ENCODE data around the gene CD36. TPM values are rescaled to one million over a fixed set of nuclear protein-coding genes. Genes with fewer than 3 reads are reported as not detected.

The CD36 gene
- total RNA-seq, 1 experiment from 2014 or later: not detected

DNA sequence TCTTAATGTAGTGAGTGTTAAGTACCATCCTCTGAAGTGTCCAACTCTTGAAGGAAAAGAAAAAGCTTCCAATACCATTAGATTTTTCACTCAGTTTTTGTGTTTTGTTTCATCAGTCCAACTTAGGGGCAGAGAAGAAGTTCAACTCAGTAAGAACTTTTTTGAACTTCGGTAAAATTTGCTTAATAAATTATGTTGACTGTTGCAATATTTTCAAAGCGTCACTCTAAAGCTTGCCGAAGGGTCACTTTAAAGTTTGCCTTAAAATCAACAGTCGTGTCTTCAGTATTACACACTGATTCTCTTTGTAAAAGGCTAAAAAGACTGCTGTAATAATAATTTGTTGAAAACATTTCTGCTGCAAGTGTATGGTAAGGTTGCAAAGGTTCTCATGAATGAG lies 17.6 kb downstream of the CD36 start:
- no peak overlapping the region for H2AFZ ChIP-seq (ENCODE audit: low read length)
- no peak overlapping the region for H3K4me2 ChIP-seq (ENCODE audit: low read length)
- POLR2A ChIA-PET (ENCODE audit: unreplicated experiment): no interaction called here
- H3K9me2 ChIP-seq (replicated peaks; ENCODE audit: low read length): no peaks in the 10 kb centered on the region
- H3K36me3 ChIP-seq (ENCODE audit: low read depth, low read length): no peaks in the 10 kb centered on the region
- no peaks in the 10 kb centered on the region for H3K79me2 ChIP-seq (ENCODE audit: low read length)
- no peaks in the 10 kb centered on the region for H4K20me1 ChIP-seq (ENCODE audit: low read length)
- intact Hi-C loops (cut with micrococcal nuclease): no loop called here
- CTCF ChIA-PET: no interaction called here
- 0 out of 2 replicates have a peak, but pooled peaks cover 3% of the 10 kb centered on the region for H3K4me1 ChIP-seq (ENCODE audit: insufficient read depth, low read length)
- no TSS peak for BruUV-seq (replicated peaks)
- H3K27ac ChIP-seq (ENCODE audit: low read length): no peak overlapping the region
- no peaks in the 10 kb centered on the region for H3K9me3 ChIP-seq (ENCODE audit: low read length)
- no peaks in the 10 kb centered on the region for H3K27me3 ChIP-seq (ENCODE audit: low read length)
- TF ChIP-seq, protein P1, sequence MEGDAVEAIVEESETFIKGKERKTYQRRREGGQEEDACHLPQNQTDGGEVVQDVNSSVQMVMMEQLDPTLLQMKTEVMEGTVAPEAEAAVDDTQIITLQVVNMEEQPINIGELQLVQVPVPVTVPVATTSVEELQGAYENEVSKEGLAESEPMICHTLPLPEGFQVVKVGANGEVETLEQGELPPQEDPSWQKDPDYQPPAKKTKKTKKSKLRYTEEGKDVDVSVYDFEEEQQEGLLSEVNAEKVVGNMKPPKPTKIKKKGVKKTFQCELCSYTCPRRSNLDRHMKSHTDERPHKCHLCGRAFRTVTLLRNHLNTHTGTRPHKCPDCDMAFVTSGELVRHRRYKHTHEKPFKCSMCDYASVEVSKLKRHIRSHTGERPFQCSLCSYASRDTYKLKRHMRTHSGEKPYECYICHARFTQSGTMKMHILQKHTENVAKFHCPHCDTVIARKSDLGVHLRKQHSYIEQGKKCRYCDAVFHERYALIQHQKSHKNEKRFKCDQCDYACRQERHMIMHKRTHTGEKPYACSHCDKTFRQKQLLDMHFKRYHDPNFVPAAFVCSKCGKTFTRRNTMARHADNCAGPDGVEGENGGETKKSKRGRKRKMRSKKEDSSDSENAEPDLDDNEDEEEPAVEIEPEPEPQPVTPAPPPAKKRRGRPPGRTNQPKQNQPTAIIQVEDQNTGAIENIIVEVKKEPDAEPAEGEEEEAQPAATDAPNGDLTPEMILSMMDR (conservative IDR thresholded peaks at IDR 0.05; ENCODE audit: low read depth, low read length): no peak
- no peak for TF ChIP-seq EZH2 (IDR thresholded peaks at IDR 0.05; ENCODE audit: low read length, unreplicated experiment)
- TF ChIP-seq EZH2phosphoT487 (IDR thresholded peaks at IDR 0.05; ENCODE audit: borderline replicate concordance, low read length): no peak
- no peaks in the 10 kb centered on the region for H3F3A ChIP-seq (ENCODE audit: low read length, unreplicated experiment)
- H3K9ac ChIP-seq (ENCODE audit: low read length): no peak overlapping the region
- DNase-seq (no peak), ATAC-seq (no peak)
- H3K4me3 ChIP-seq (ENCODE audit: low read length): no peak overlapping the region

DNA sequence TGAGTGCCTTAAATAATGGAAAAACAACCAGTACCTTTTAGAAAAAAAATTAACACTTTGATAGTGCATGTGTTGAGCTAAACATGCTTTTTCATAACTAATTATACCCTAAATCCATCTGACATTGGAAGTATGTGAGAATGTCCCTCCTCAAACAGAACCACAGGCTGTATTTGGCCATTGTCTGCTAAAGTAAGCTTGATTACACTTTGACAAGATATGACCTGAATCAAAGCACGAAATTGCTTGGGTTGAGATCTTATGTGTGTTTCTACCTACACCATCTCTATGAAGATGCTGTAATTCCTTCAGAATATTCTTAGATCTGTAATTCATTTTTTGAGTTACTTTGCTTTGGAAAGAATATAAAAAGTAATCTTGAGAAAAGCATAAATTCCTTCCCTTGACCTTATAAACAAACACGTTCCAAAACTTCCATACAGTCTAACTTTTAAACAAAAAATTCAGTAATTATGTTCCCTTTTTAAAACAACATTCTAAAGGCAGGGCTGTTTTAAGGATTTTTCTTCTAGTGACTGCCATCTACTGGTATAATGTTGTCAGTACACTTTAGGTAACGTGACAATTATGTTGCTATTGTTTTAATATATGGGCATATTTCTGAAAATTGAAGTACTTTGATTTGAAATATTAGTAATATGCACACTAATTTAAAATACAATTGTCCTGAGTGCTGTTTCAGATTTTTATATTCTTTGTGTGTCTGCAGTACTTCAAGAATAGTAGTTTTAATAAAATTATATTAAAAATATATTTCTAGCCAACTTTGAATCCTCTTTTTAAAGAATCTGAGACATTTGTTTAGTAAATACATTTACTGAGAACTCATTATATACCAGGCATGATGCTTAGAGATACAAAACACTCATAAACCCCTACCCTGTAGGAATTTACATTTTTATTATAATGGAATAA lies 20.9 kb downstream of the CD36 start:
- no peaks in the 10 kb centered on the region for H4K20me1 ChIP-seq (ENCODE audit: low read length)
- intact Hi-C loops (cut with micrococcal nuclease): loop anchor here (1.0 to 10.0 kb wide), 5 partner anchors 111 to 525 kb away; partner anchors contain the start of gene GNAI1
- CTCF ChIA-PET: interaction anchor here (0.6 to 1.4 kb wide), 4 partner anchors 18 to 599 kb away, joined by 3 to 5 read pairs (median 3); no protein-coding TSS in a partner anchor
- TF ChIP-seq EZH2phosphoT487 (IDR thresholded peaks at IDR 0.05; ENCODE audit: borderline replicate concordance, low read length): no peak
- no peak for TF ChIP-seq EZH2 (IDR thresholded peaks at IDR 0.05; ENCODE audit: low read length, unreplicated experiment)
- TF ChIP-seq, protein P1 (conservative IDR thresholded peaks at IDR 0.05; ENCODE audit: low read depth, low read length): peak; percentile 80
- no peak overlapping the region for H3K4me3 ChIP-seq (ENCODE audit: low read length)
- peak; percentile 37; the same call in 1 of the 2 replicates for ATAC-seq
- no peaks in the 10 kb centered on the region for H3F3A ChIP-seq (ENCODE audit: low read length, unreplicated experiment)
- no peaks in the 10 kb centered on the region for H3K27me3 ChIP-seq (ENCODE audit: low read length)
- no peaks in the 10 kb centered on the region for H3K79me2 ChIP-seq (ENCODE audit: low read length)
- no peak overlapping the region for H3K9ac ChIP-seq (ENCODE audit: low read length)
- peak; percentile 62 for DNase-seq
- H3K36me3 ChIP-seq (ENCODE audit: low read depth, low read length): no peaks in the 10 kb centered on the region
- H3K9me2 ChIP-seq (replicated peaks; ENCODE audit: low read length): no peaks in the 10 kb centered on the region
- POLR2A ChIA-PET (ENCODE audit: unreplicated experiment): no interaction called here
- no peak overlapping the region for H3K27ac ChIP-seq (ENCODE audit: low read length)
- H3K4me2 ChIP-seq (ENCODE audit: low read length): no peak overlapping the region
- no TSS peak for BruUV-seq (replicated peaks)
- no peaks in the 10 kb centered on the region for H3K9me3 ChIP-seq (ENCODE audit: low read length)
- H3K4me1 ChIP-seq (ENCODE audit: insufficient read depth, low read length): 0 out of 2 replicates have a peak, but pooled peaks cover 3% of the 10 kb centered on the region
- no peak overlapping the region for H2AFZ ChIP-seq (ENCODE audit: low read length)

- intact Hi-C loops (cut with micrococcal nuclease): loop anchor here (10.0 kb wide), 1 partner anchor 526 kb away; the partner anchor contains the start of gene GNAI1
- H3F3A ChIP-seq (ENCODE audit: low read length, unreplicated experiment): no peaks in the 10 kb centered on the region
- H3K9me2 ChIP-seq (replicated peaks; ENCODE audit: low read length): no peaks in the 10 kb centered on the region
- H3K4me1 ChIP-seq (ENCODE audit: insufficient read depth, low read length): peaks cover 9% of the 10 kb centered on the region
- CTCF ChIA-PET: no interaction called here
- ATAC-seq: no peak
- H3K4me2 ChIP-seq (ENCODE audit: low read length): no peak overlapping the region
- no peak overlapping the region for H3K27ac ChIP-seq (ENCODE audit: low read length)
- no peaks in the 10 kb centered on the region for H3K79me2 ChIP-seq (ENCODE audit: low read length)
- no peak overlapping the region for H3K9ac ChIP-seq (ENCODE audit: low read length)
- TF ChIP-seq EZH2 (IDR thresholded peaks at IDR 0.05; ENCODE audit: low read length, unreplicated experiment) (no peak), EZH2phosphoT487 (IDR thresholded peaks at IDR 0.05; ENCODE audit: borderline replicate concordance, low read length) (no peak)
- TF ChIP-seq, protein P1 (conservative IDR thresholded peaks at IDR 0.05; ENCODE audit: low read depth, low read length): no peak
- no peaks in the 10 kb centered on the region for H4K20me1 ChIP-seq (ENCODE audit: low read length)
- no peaks in the 10 kb centered on the region for H3K9me3 ChIP-seq (ENCODE audit: low read length)
- H3K27me3 ChIP-seq (ENCODE audit: low read length): no peaks in the 10 kb centered on the region
- no peak overlapping the region for H3K4me3 ChIP-seq (ENCODE audit: low read length)
- H3K36me3 ChIP-seq (ENCODE audit: low read depth, low read length): no peaks in the 10 kb centered on the region
- H2AFZ ChIP-seq (ENCODE audit: low read length): no peak overlapping the region
- POLR2A ChIA-PET (ENCODE audit: unreplicated experiment): no interaction called here
- DNase-seq: no peak
- no TSS peak for BruUV-seq (replicated peaks)
Measured at GRCh38 chr7:80660939-80661338, 22.5 kb downstream of the CD36 start.

Data from PC-3 (cell line).